WTC11 (cell line): ENCODE measurements around the gene MIAT. TPM values are rescaled to one million over a fixed set of nuclear protein-coding genes. Genes with fewer than 3 reads are reported as not detected.

ENCODE experiments used
- ATAC-seq: fragments of 200-7000 bp; cut with Tn5 transposase; 2 replicates; pipeline ENCODE4 v1.10.0; 2021; ENCODE audit warnings: mild to moderate bottlenecking, moderate library complexity
- CTCF ChIA-PET: fragments of 300-600 bp; sonication (Branson Sonifier 250); formaldehyde crosslinking; loops from one replicate; lab custom pipeline; 2021; ENCODE audit warnings: antibody characterized with exemption; lab: Charles Lee
- POLR2A ChIA-PET: fragments of 350-600 bp; sonication (Branson Sonifier 250); formaldehyde crosslinking; loops from one replicate; lab custom pipeline; 2021; ENCODE audit warnings: antibody characterized with exemption; lab: Charles Lee
- DNase-seq: peaks from one replicate; pipeline ENCODE4 v3.0.0; 2021; ENCODE audit warnings: low spot score
- H3K27ac Mint-ChIP-seq: 2 replicates; pipeline ENCODE4 v1.8.0; 2021; ENCODE audit warnings: mixed read lengths
- H3K27me3 Mint-ChIP-seq: 2 replicates; pipeline ENCODE4 v1.8.0; 2021; ENCODE audit warnings: low read depth, mild to moderate bottlenecking, moderate library complexity, mixed read lengths
- H3K36me3 Mint-ChIP-seq: 2 replicates; pipeline ENCODE4 v1.8.0; 2021; ENCODE audit warnings: mixed read lengths
- H3K4me1 Mint-ChIP-seq: 2 replicates; pipeline ENCODE4 v1.8.0; 2022; ENCODE audit warnings: mixed read lengths
- H3K4me3 Mint-ChIP-seq: 2 replicates; pipeline ENCODE4 v1.8.0; 2021; ENCODE audit warnings: mild to moderate bottlenecking, moderate library complexity, mixed read lengths
- H3K9me3 Mint-ChIP-seq: 2 replicates; pipeline ENCODE4 v1.8.0; 2021; ENCODE audit warnings: mixed read lengths
- CBFB ChIP-seq: sonication (generic); formaldehyde crosslinking; IDR thresholded peaks from 2 replicates; pipeline ENCODE4 v1.8.1; 2022; ENCODE audit warnings: mild to moderate bottlenecking, low read depth, missing genetic modification reagents
- CDX4 ChIP-seq: fragments of 250-450 bp; sonication (Bioruptor Pico); IDR thresholded peaks from 2 replicates; pipeline ENCODE4 v1.9.0; 2021; ENCODE audit warnings: moderate library complexity, mild to moderate bottlenecking, inconsistent platforms, borderline replicate concordance
- ESRRA ChIP-seq: sonication (generic); formaldehyde crosslinking; IDR thresholded peaks from 2 replicates; pipeline ENCODE4 v1.8.1; 2022; ENCODE audit warnings: mild to moderate bottlenecking, missing genetic modification reagents, borderline replicate concordance
- ETV6 ChIP-seq: sonication (generic); formaldehyde crosslinking; IDR thresholded peaks from 2 replicates; pipeline ENCODE4 v1.8.1; 2022; ENCODE audit warnings: mild to moderate bottlenecking, missing genetic modification reagents
- FOXJ3 ChIP-seq: sonication (generic); formaldehyde crosslinking; IDR thresholded peaks from 2 replicates; pipeline ENCODE4 v1.9.0; 2021; ENCODE audit warnings: missing genetic modification reagents, mild to moderate bottlenecking, borderline replicate concordance
- PRDM15 ChIP-seq: sonication (generic); formaldehyde crosslinking; IDR thresholded peaks from 2 replicates; pipeline ENCODE4 v1.8.0; 2022; ENCODE audit warnings: missing genetic modification reagents
- SMAD4 ChIP-seq: sonication (generic); formaldehyde crosslinking; IDR thresholded peaks from 2 replicates; pipeline ENCODE4 v1.8.0; 2022; ENCODE audit warnings: mild to moderate bottlenecking, missing genetic modification reagents
- SP1 ChIP-seq: sonication (generic); formaldehyde crosslinking; conservative IDR thresholded peaks from 2 replicates; pipeline ENCODE4 v1.8.1; 2022; ENCODE audit warnings: missing genetic modification reagents
- USF2 ChIP-seq: sonication (generic); formaldehyde crosslinking; IDR thresholded peaks from 2 replicates; pipeline ENCODE4 v1.8.1; 2023; ENCODE audit warnings: mild to moderate bottlenecking, missing genetic modification reagents, moderate library complexity
- ZNF263 ChIP-seq: sonication (generic); formaldehyde crosslinking; IDR thresholded peaks from 2 replicates; pipeline ENCODE4 v1.8.1; 2022; ENCODE audit warnings: low read depth, mild to moderate bottlenecking, moderate library complexity, missing genetic modification reagents
- total RNA-seq: library from RNA; stranded (reverse); gene quantifications from 3 replicates; pipeline ENCODE4 v1.2.3, GENCODE V29; 2021
- TF ChIP-seq, protein P1 (sequence below): sonication (generic); formaldehyde crosslinking; IDR thresholded peaks from 2 replicates; pipeline ENCODE4 v1.8.1; 2022; ENCODE audit warnings: mild to moderate bottlenecking, missing genetic modification reagents, moderate library complexity, borderline replicate concordance
- TF ChIP-seq, protein P2 (sequence below): fragments of 250-450 bp; sonication (Bioruptor Pico); IDR thresholded peaks from 2 replicates; pipeline ENCODE4 v1.8.0; 2021; ENCODE audit warnings: mild to moderate bottlenecking
- TF ChIP-seq, protein P3 (sequence below): fragments of 250-450 bp; sonication (Bioruptor Pico); IDR thresholded peaks from 2 replicates; pipeline ENCODE4 v1.9.0; 2021; ENCODE audit warnings: mild to moderate bottlenecking, borderline replicate concordance
- TF ChIP-seq, protein P4 (sequence below): sonication (generic); formaldehyde crosslinking; IDR thresholded peaks from 2 replicates; pipeline ENCODE4 v1.8.1; 2022; ENCODE audit warnings: missing genetic modification reagents, borderline replicate concordance

Gene MIAT
- total RNA-seq, 1 experiment from 2014 or later: 50.7 TPM

- no peak for TF ChIP-seq ZNF263 (CRISPR knock-in tag)
- TF ChIP-seq, protein P1, sequence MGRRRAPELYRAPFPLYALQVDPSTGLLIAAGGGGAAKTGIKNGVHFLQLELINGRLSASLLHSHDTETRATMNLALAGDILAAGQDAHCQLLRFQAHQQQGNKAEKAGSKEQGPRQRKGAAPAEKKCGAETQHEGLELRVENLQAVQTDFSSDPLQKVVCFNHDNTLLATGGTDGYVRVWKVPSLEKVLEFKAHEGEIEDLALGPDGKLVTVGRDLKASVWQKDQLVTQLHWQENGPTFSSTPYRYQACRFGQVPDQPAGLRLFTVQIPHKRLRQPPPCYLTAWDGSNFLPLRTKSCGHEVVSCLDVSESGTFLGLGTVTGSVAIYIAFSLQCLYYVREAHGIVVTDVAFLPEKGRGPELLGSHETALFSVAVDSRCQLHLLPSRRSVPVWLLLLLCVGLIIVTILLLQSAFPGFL (CRISPR knock-in tag): no peak
- no peak for TF ChIP-seq CBFB (CRISPR knock-in tag)
- no peak for TF ChIP-seq FOXJ3
- no peak for TF ChIP-seq CDX4
- TF ChIP-seq USF2 (CRISPR knock-in tag): no peak
- no peak for TF ChIP-seq ESRRA (CRISPR knock-in tag)
- DNase-seq: no peak
- Mint-ChIP-seq H3K9me3 (peaks cover 8% of the 10 kb centered on the region; the same call in 1 of the 2 replicates), H3K4me3 (no peak overlapping the region), H3K4me1 (peaks cover 36% of the 10 kb centered on the region), H3K36me3 (no peaks in the 10 kb centered on the region), H3K27me3 (peaks cover 5% of the 10 kb centered on the region; the same call in 1 of the 2 replicates), H3K27ac (no peak overlapping the region)
- ATAC-seq: no peak
- CTCF ChIA-PET: no interaction called here
- POLR2A ChIA-PET: no interaction called here
Observed at GRCh38 chr22:26635117-26635516, 22.3 kb upstream of the MIAT start.

- H3K36me3 Mint-ChIP-seq: no peaks in the 10 kb centered on the region
- DNase-seq (no peak), ATAC-seq (no peak)
- H3K9me3 Mint-ChIP-seq: peaks cover 3% of the 10 kb centered on the region; the same call in 1 of the 2 replicates
- H3K27ac Mint-ChIP-seq: no peak overlapping the region
- H3K4me1 Mint-ChIP-seq: peaks cover 48% of the 10 kb centered on the region
- ChIA-PET CTCF (no interaction called here), POLR2A (no interaction called here)
- no peak overlapping the region for H3K4me3 Mint-ChIP-seq
- H3K27me3 Mint-ChIP-seq: peaks cover 5% of the 10 kb centered on the region; the same call in 1 of the 2 replicates
- TF ChIP-seq SMAD4 (no peak), ESRRA (CRISPR knock-in tag) (no peak)
- TF ChIP-seq, protein P2, sequence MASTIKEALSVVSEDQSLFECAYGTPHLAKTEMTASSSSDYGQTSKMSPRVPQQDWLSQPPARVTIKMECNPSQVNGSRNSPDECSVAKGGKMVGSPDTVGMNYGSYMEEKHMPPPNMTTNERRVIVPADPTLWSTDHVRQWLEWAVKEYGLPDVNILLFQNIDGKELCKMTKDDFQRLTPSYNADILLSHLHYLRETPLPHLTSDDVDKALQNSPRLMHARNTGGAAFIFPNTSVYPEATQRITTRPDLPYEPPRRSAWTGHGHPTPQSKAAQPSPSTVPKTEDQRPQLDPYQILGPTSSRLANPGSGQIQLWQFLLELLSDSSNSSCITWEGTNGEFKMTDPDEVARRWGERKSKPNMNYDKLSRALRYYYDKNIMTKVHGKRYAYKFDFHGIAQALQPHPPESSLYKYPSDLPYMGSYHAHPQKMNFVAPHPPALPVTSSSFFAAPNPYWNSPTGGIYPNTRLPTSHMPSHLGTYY (CRISPR knock-in tag): no peak
Observed at GRCh38 chr22:26636296-26636695, 21.1 kb upstream of the MIAT start.

DNA sequence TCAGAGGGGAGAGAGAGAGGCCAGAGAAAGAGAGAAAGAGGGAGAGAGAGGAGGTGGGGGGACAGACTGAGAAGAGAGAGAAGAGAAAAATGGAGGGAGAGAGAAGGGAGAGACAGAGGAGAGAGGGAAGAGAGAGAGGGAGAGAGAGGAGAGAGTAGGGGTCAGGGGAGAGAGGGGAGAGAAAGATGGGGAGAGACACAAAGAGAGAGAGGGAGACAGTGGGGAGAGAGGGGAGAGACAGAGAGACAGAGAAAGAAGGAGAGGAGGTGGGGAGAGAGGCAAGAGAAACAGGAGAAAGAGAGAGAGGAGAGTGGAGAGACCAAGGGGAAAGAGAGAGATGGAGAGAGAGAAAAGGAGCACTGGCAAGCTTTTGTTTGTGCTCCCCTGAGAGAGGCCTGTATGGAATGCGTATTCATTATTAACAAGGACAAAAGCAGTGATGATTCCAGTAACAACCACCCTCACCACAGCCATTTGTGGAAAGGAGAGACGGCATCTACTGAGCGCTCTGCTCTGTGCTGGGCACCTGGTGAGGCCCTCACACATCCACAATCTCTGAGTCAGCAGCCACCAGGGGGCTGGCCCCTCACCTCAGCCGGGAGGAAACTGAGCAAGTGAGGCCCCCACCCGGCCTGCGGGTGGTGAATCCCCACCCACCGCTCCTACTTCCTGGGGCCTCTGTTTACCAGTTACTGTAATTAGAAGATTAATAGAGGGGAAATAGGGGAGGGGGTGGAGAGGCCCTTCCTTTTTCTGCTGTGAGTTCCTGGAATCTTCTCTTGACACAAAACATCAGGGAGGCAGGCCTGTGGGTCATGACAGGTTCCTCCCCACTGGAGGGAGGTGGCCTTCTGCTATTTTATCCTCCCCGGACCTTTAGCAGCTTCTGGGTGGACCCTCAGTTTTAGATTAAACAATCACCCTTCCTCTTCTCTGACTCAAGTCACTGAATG, 14.6 kb upstream of the MIAT start:
- peaks cover 91% of the 10 kb centered on the region for H3K4me1 Mint-ChIP-seq
- ChIA-PET POLR2A (interaction anchor here (0.6 to 0.7 kb wide), 5 partner anchors 36 to 104 kb away, joined by 3 to 6 read pairs (median 3); no protein-coding TSS in a partner anchor), CTCF (interaction anchor here (0.5 to 1.6 kb wide), 13 partner anchors 12 to 516 kb away, joined by 3 to 6 read pairs (median 3); partner anchors contain the start of gene TPST2)
- no peaks in the 10 kb centered on the region; the same call in 1 of the 2 replicates for H3K27me3 Mint-ChIP-seq
- H3K9me3 Mint-ChIP-seq: no peaks in the 10 kb centered on the region
- ATAC-seq (peak; percentile 9), DNase-seq (peak; percentile 47)
- H3K36me3 Mint-ChIP-seq: no peaks in the 10 kb centered on the region
- H3K27ac Mint-ChIP-seq: peak overlapping the region; percentile 96
- H3K4me3 Mint-ChIP-seq: peak overlapping the region; percentile 30
- TF ChIP-seq, protein P3, sequence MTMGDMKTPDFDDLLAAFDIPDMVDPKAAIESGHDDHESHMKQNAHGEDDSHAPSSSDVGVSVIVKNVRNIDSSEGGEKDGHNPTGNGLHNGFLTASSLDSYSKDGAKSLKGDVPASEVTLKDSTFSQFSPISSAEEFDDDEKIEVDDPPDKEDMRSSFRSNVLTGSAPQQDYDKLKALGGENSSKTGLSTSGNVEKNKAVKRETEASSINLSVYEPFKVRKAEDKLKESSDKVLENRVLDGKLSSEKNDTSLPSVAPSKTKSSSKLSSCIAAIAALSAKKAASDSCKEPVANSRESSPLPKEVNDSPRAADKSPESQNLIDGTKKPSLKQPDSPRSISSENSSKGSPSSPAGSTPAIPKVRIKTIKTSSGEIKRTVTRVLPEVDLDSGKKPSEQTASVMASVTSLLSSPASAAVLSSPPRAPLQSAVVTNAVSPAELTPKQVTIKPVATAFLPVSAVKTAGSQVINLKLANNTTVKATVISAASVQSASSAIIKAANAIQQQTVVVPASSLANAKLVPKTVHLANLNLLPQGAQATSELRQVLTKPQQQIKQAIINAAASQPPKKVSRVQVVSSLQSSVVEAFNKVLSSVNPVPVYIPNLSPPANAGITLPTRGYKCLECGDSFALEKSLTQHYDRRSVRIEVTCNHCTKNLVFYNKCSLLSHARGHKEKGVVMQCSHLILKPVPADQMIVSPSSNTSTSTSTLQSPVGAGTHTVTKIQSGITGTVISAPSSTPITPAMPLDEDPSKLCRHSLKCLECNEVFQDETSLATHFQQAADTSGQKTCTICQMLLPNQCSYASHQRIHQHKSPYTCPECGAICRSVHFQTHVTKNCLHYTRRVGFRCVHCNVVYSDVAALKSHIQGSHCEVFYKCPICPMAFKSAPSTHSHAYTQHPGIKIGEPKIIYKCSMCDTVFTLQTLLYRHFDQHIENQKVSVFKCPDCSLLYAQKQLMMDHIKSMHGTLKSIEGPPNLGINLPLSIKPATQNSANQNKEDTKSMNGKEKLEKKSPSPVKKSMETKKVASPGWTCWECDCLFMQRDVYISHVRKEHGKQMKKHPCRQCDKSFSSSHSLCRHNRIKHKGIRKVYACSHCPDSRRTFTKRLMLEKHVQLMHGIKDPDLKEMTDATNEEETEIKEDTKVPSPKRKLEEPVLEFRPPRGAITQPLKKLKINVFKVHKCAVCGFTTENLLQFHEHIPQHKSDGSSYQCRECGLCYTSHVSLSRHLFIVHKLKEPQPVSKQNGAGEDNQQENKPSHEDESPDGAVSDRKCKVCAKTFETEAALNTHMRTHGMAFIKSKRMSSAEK (CRISPR knock-in tag): no peak
- 0 out of 2 replicates have a peak, but pooled peaks have one; percentile 46 for TF ChIP-seq SP1 (CRISPR knock-in tag)
- TF ChIP-seq ETV6 (CRISPR knock-in tag): peak; percentile 96
- TF ChIP-seq PRDM15 (CRISPR knock-in tag): no peak
- TF ChIP-seq, protein P4, sequence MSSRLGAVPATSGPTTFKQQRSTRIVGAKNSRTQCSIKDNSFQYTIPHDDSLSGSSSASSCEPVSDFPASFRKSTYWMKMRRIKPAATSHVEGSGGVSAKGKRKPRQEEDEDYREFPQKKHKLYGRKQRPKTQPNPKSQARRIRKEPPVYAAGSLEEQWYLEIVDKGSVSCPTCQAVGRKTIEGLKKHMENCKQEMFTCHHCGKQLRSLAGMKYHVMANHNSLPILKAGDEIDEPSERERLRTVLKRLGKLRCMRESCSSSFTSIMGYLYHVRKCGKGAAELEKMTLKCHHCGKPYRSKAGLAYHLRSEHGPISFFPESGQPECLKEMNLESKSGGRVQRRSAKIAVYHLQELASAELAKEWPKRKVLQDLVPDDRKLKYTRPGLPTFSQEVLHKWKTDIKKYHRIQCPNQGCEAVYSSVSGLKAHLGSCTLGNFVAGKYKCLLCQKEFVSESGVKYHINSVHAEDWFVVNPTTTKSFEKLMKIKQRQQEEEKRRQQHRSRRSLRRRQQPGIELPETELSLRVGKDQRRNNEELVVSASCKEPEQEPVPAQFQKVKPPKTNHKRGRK (CRISPR knock-in tag): peak; percentile 84
